HFFc6 (cell line): ENCODE measurements around the gene KSR2. TPM values are rescaled to one million over a fixed set of nuclear protein-coding genes. Genes with fewer than 3 reads are reported as not detected.

Experiments used
- DNase-seq: peaks from one replicate; pipeline ENCODE4 v3.0.0-alpha.2; 2018
- H3K27ac Mint-ChIP-seq: 2 replicates; pipeline ENCODE4 v1.8.0; 2020; ENCODE audit warnings: mild to moderate bottlenecking, mixed read lengths
- H3K27me3 Mint-ChIP-seq: 2 replicates; pipeline ENCODE4 v1.8.0; 2021; ENCODE audit warnings: mild to moderate bottlenecking, moderate library complexity, mixed read lengths; ENCODE audit not compliant: insufficient read depth
- H3K36me3 Mint-ChIP-seq: 2 replicates; pipeline ENCODE4 v1.8.0; 2021; ENCODE audit warnings: low read depth, mixed read lengths
- H3K4me1 Mint-ChIP-seq: 2 replicates; pipeline ENCODE4 v1.8.0; 2020; ENCODE audit warnings: low read depth, mixed read lengths
- H3K4me3 Mint-ChIP-seq: 2 replicates; pipeline ENCODE4 v1.8.0; 2020; ENCODE audit warnings: mild to moderate bottlenecking, moderate library complexity, mixed read lengths
- H3K9me3 Mint-ChIP-seq: 2 replicates; pipeline ENCODE4 v1.8.0; 2020; ENCODE audit warnings: mild to moderate bottlenecking, mixed read lengths
- CTCF ChIP-seq: fragments of 200-600 bp; sonication (generic); IDR thresholded peaks from 2 replicates; pipeline ENCODE4 v1.5.0; 2021; ENCODE audit warnings: antibody characterized with exemption, mild to moderate bottlenecking
- total RNA-seq, 6 experiments: library from RNA; stranded (reverse); fragmentation: NEBNext Ultra II Directional; extraction: Animal tissue kit (Norgen Biotek cat#: 25700); gene quantifications; 2 replicates in 1 of 6; 3 replicates in 5 of 6; pipeline ENCODE4 v1.2.3, GENCODE V29; 2021

Gene KSR2
- total RNA-seq, 6 experiments from 2014 or later = 0.09 to 0.22 (median 0.12) TPM; not detected in 2

GRCh38 chr12:117571321-117571720 lies 397.5 kb downstream of the KSR2 start:
- H3K27me3 Mint-ChIP-seq = peaks cover 3% of the 10 kb centered on the region; the same call in 1 of the 2 replicates
- H3K4me1 Mint-ChIP-seq = no peaks in the 10 kb centered on the region
- no peak overlapping the region for H3K4me3 Mint-ChIP-seq
- no peak for DNase-seq
- H3K9me3 Mint-ChIP-seq = peaks cover 26% of the 10 kb centered on the region
- no peak for TF ChIP-seq CTCF
- H3K36me3 Mint-ChIP-seq = no peaks in the 10 kb centered on the region; the same call in 1 of the 2 replicates
- no peak overlapping the region for H3K27ac Mint-ChIP-seq

GRCh38 chr12:117570608-117571007 lies 398.2 kb downstream of the KSR2 start:
- TF ChIP-seq CTCF = no peak
- Mint-ChIP-seq H3K4me1 (no peaks in the 10 kb centered on the region), H3K36me3 (no peaks in the 10 kb centered on the region; the same call in 1 of the 2 replicates), H3K27ac (no peak overlapping the region), H3K9me3 (peaks cover 28% of the 10 kb centered on the region), H3K27me3 (peaks cover 3% of the 10 kb centered on the region; the same call in 1 of the 2 replicates), H3K4me3 (no peak overlapping the region)
- DNase-seq = no peak

- Mint-ChIP-seq H3K9me3 (peaks cover 10% of the 10 kb centered on the region), H3K36me3 (no peaks in the 10 kb centered on the region; the same call in 1 of the 2 replicates), H3K4me3 (no peak overlapping the region), H3K27ac (no peak overlapping the region), H3K4me1 (no peaks in the 10 kb centered on the region), H3K27me3 (peaks cover 1% of the 10 kb centered on the region; the same call in 1 of the 2 replicates)
- no peak for TF ChIP-seq CTCF
- no peak for DNase-seq
Measured at GRCh38 chr12:117567644-117568216, 401.1 kb downstream of the KSR2 start.

GRCh38 chr12:117564881-117565280 lies 403.9 kb downstream of the KSR2 start:
- no peak for DNase-seq
- Mint-ChIP-seq H3K27me3 (peaks cover 2% of the 10 kb centered on the region; the same call in 1 of the 2 replicates), H3K4me3 (no peak overlapping the region), H3K27ac (no peak overlapping the region), H3K36me3 (no peaks in the 10 kb centered on the region; the same call in 1 of the 2 replicates), H3K9me3 (peaks cover 14% of the 10 kb centered on the region), H3K4me1 (no peaks in the 10 kb centered on the region)
- TF ChIP-seq CTCF = no peak

- DNase-seq = no peak
- Mint-ChIP-seq H3K4me3 (no peak overlapping the region), H3K36me3 (no peaks in the 10 kb centered on the region; the same call in 1 of the 2 replicates), H3K27ac (no peak overlapping the region), H3K9me3 (peaks cover 23% of the 10 kb centered on the region), H3K27me3 (peaks cover 2% of the 10 kb centered on the region; the same call in 1 of the 2 replicates), H3K4me1 (no peaks in the 10 kb centered on the region)
- no peak for TF ChIP-seq CTCF
Measured at GRCh38 chr12:117563706-117564105, 405.1 kb downstream of the KSR2 start.
